Gastrocnemius medialis (tissue), 4 donors: ENCODE results near the gene GFRA3.

Experiments used
- CTCF ChIP-seq, 5 experiments: fragments of 450-650 bp in 3 of 5; fragments of 200-600 bp in 2 of 5; sonication (generic) in 2 of 5; IDR thresholded peaks in 4 of 5; conservative IDR thresholded peaks in 1 of 5; 1 replicate in 4 of 5; 2 replicates in 1 of 5; pipeline ENCODE4 v1.5.1; 2016 to 2019; ENCODE audit warnings: antibody characterized with exemption in 5 of 5, mild to moderate bottlenecking in 3 of 5, moderate library complexity in 3 of 5
- POLR2A ChIP-seq, 2 donors: fragments of 450-650 bp; IDR thresholded peaks; one replicate each; pipeline ENCODE4 v1.6.1; 2017; ENCODE audit warnings: antibody characterized with exemption in 2 of 2, mild to moderate bottlenecking in 2 of 2, moderate library complexity in 2 of 2

- TF ChIP-seq CTCF (IDR thresholded peaks at IDR 0.05 in 4 of 5, conservative IDR thresholded peaks at IDR 0.05 in 1 of 5) = no peak
- no peak for TF ChIP-seq POLR2A (IDR thresholded peaks at IDR 0.05)
These were observed 61.6 kb downstream of the GFRA3 start for GRCh38 chr5:138212828-138213160.
